HepG2 (cell line): ENCODE measurements around the gene APC2. TPM values are rescaled to one million over a fixed set of nuclear protein-coding genes. Genes with fewer than 3 reads are reported as not detected.

Experiments
- ELF1 ChIP-seq: sonication (generic); formaldehyde crosslinking; IDR thresholded peaks from 2 replicates; pipeline ENCODE4 v1.4.0; 2020; ENCODE audit warnings: missing genetic modification reagents
- ETV5 ChIP-seq: IDR thresholded peaks from 2 replicates; pipeline ENCODE4 v1.6.1; 2018; ENCODE audit warnings: missing biosample characterization, missing genetic modification reagents, inconsistent platforms, borderline replicate concordance
- GATAD2A ChIP-seq: IDR thresholded peaks from 2 replicates; pipeline ENCODE4 v1.6.1; 2016
- ISL2 ChIP-seq: sonication (generic); formaldehyde crosslinking; IDR thresholded peaks from 2 replicates; pipeline ENCODE4 v1.5.0; 2020; ENCODE audit warnings: missing genetic modification reagents
- MBD4 ChIP-seq: IDR thresholded peaks from 2 replicates; pipeline ENCODE4 v1.6.1; 2012; ENCODE audit warnings: low read length, inconsistent platforms, borderline replicate concordance
- MTA1 ChIP-seq: sonication (generic); formaldehyde crosslinking; IDR thresholded peaks from 2 replicates; pipeline ENCODE4 v1.4.0; 2020; ENCODE audit warnings: missing genetic modification reagents, mild to moderate bottlenecking, borderline replicate concordance
- MYC ChIP-seq: sonication (generic); formaldehyde crosslinking; IDR thresholded peaks from 2 replicates; pipeline ENCODE4 v1.9.0; 2021; ENCODE audit warnings: missing genetic modification reagents, borderline replicate concordance
- PBX3 ChIP-seq: sonication (generic); formaldehyde crosslinking; IDR thresholded peaks from 2 replicates; pipeline ENCODE4 v1.8.1; 2023; ENCODE audit warnings: missing genetic modification reagents, inconsistent platforms, borderline replicate concordance
- PCBP1 ChIP-seq: fragments of 200-400 bp; formaldehyde crosslinking; IDR thresholded peaks from 2 replicates; pipeline ENCODE4 v1.6.1; 2017; ENCODE audit warnings: mild to moderate bottlenecking, low read depth, low read length, borderline replicate concordance
- RBFOX2 ChIP-seq: fragments of 200-400 bp; formaldehyde crosslinking; IDR thresholded peaks from 2 replicates; pipeline ENCODE4 v1.6.1; 2017; ENCODE audit warnings: low read depth, mild to moderate bottlenecking, low read length
- SCMH1 ChIP-seq: sonication (generic); formaldehyde crosslinking; IDR thresholded peaks from 2 replicates; pipeline ENCODE4 v1.9.0; 2021; ENCODE audit warnings: missing genetic modification reagents, mild to moderate bottlenecking, borderline replicate concordance
- TAF15 ChIP-seq: fragments of 200-400 bp; formaldehyde crosslinking; IDR thresholded peaks from one replicate; pipeline ENCODE4 v1.6.1; 2018; ENCODE audit warnings: mild to moderate bottlenecking, low read depth, low read length; ENCODE audit not compliant: poor library complexity, severe bottlenecking
- ZBTB8A ChIP-seq: sonication (generic); formaldehyde crosslinking; IDR thresholded peaks from 2 replicates; pipeline ENCODE4 v1.4.0; 2020; ENCODE audit warnings: mild to moderate bottlenecking, low read depth, missing genetic modification reagents, borderline replicate concordance
- ZFP82 ChIP-seq: sonication (generic); formaldehyde crosslinking; IDR thresholded peaks from 2 replicates; pipeline ENCODE4 v1.5.1; 2020; ENCODE audit warnings: mild to moderate bottlenecking, missing genetic modification reagents, borderline replicate concordance
- ZNF24 ChIP-seq: fragments of 450-650 bp; IDR thresholded peaks from 2 replicates; pipeline ENCODE4 v1.6.1; 2017; ENCODE audit warnings: antibody characterized with exemption, mild to moderate bottlenecking
- ZNF253 ChIP-seq: sonication (generic); formaldehyde crosslinking; IDR thresholded peaks from 2 replicates; pipeline ENCODE4 v1.8.0; 2022; ENCODE audit warnings: mild to moderate bottlenecking, missing genetic modification reagents, borderline replicate concordance
- ZNF263 ChIP-seq: sonication (generic); formaldehyde crosslinking; IDR thresholded peaks from 2 replicates; pipeline ENCODE4 v1.4.0; 2020; ENCODE audit warnings: missing genetic modification reagents
- ZNF383 ChIP-seq: sonication (generic); formaldehyde crosslinking; IDR thresholded peaks from 2 replicates; pipeline ENCODE4 v1.4.0; 2020; ENCODE audit warnings: missing genetic modification reagents, mild to moderate bottlenecking, borderline replicate concordance
- ZNF501 ChIP-seq: sonication (generic); formaldehyde crosslinking; IDR thresholded peaks from 2 replicates; pipeline ENCODE4 v1.5.1; 2020; ENCODE audit warnings: mild to moderate bottlenecking, moderate library complexity, missing genetic modification reagents
- ZNF564 ChIP-seq: sonication (generic); formaldehyde crosslinking; IDR thresholded peaks from 2 replicates; pipeline ENCODE4 v1.8.1; 2023; ENCODE audit warnings: mild to moderate bottlenecking, missing genetic modification reagents
- ZNF614 ChIP-seq: IDR thresholded peaks from 2 replicates; pipeline ENCODE4 v1.6.1; 2018; ENCODE audit warnings: missing biosample characterization, missing genetic modification reagents, inconsistent platforms, borderline replicate concordance
- ZNF670 ChIP-seq: sonication (generic); formaldehyde crosslinking; IDR thresholded peaks from 2 replicates; pipeline ENCODE4 v1.8.0; 2022; ENCODE audit warnings: mild to moderate bottlenecking, missing genetic modification reagents, borderline replicate concordance
- ZNF710 ChIP-seq: sonication (generic); formaldehyde crosslinking; IDR thresholded peaks from 2 replicates; pipeline ENCODE4 v1.5.0; 2020; ENCODE audit warnings: mild to moderate bottlenecking, missing genetic modification reagents, borderline replicate concordance
- ZNF850 ChIP-seq: sonication (generic); formaldehyde crosslinking; conservative IDR thresholded peaks from 2 replicates; pipeline ENCODE4 v1.9.0; 2021; ENCODE audit warnings: mild to moderate bottlenecking, missing genetic modification reagents
- ZSCAN21 ChIP-seq: sonication (generic); formaldehyde crosslinking; IDR thresholded peaks from 2 replicates; pipeline ENCODE4 v1.8.0; 2022; ENCODE audit warnings: mild to moderate bottlenecking, missing genetic modification reagents, moderate library complexity, borderline replicate concordance
- polyA plus RNA-seq, 8 experiments: library from polyadenylated mRNA; depleted of rRNA in 3 of 8; stranded (reverse) in 7 of 8; unstranded in 1 of 8; fragments of >200 nt; fragmentation: Illumina TruSeq in 4 of 8; extraction: Trizol in 4 of 8; gene quantifications; 2 replicates each; pipeline versions ENCODE4 v1.2.1 to v1.2.3, GENCODE V29; 2011 to 2016; ENCODE audit warnings: low read depth in 4 of 8, missing spikeins in 1 of 8, mixed read lengths in 1 of 8; ENCODE audit not compliant: insufficient read depth in 1 of 8
- total RNA-seq, 5 experiments: library from RNA; depleted of rRNA; stranded (reverse); fragments of >200 nt; fragmentation: Illumina TruSeq; extraction: Trizol; gene quantifications; 2 replicates each; pipeline ENCODE4 v1.2.3, GENCODE V29; 2016; ENCODE audit warnings: low read depth in 1 of 5
- TF ChIP-seq, protein P1 (sequence below): sonication (generic); formaldehyde crosslinking; IDR thresholded peaks from 2 replicates; pipeline ENCODE4 v1.5.1; 2020; ENCODE audit warnings: missing genetic modification reagents, mild to moderate bottlenecking, borderline replicate concordance

Gene APC2
- total and polyA plus RNA-seq, 2 of the 13 experiments (the other 11 are each of a cell fraction or from before 2014, with no cell fraction given) = 0.08 to 0.22 TPM

DNA sequence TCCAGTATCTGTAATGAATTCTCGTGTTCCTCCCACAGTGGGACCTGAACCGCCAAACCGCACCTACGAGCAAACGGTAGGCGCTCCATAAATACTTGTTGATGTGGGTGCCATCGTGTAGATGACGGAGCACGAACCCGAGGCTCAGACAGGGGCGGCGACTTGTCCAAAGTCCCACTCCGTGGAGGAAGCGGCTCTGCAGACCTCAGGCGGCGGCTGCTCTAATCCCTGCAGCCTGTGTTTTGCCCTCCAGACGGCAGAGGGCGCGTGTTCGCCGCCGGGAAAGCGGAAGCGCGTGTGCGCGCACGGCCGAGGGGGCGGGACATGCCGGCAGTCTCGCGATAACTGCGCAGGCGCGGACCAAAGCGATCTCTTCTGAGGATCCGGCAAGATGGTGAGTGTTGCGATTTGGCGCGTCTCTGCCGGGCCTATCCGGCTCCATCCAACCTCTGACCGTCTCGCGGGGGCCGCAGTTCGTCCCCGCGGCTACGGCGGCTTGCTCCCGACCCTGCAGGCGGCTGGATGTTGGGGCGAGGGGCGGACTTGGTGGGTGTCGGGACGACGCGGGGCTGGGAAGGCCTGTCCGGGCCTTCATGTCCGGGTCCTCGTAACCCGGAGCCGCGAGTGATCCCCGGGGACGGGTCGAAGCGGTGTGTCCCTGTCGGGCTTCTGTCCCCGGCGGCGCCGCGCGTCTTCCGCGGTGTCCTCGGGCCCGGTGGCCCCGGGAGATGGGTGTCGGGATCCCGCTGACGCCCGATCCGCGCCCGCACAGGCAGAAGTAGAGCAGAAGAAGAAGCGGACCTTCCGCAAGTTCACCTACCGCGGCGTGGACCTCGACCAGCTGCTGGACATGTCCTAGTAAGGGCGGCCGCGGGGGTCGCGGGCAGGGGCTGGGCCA, 11.6 kb upstream of the APC2 start, which contains the start of gene RPS15 (continued):
- TF ChIP-seq ZNF564 (peak; percentile 80; the same call in 1 of the 2 replicates), ZNF501 (CRISPR knock-in tag) (peak; percentile 96), ZNF24 (no peak), ELF1 (CRISPR knock-in tag) (peak; percentile 98), ETV5 (CRISPR knock-in tag) (peak; percentile 95), GATAD2A (peak; percentile 75), PCBP1 (peak; percentile 43; the same call in 1 of the 2 replicates), ZBTB8A (no peak; the same call in 1 of the 2 replicates), MYC (CRISPR knock-in tag) (peak; percentile 98), PBX3 (CRISPR knock-in tag) (peak; percentile 70; the same call in 1 of the 2 replicates), ZNF263 (peak; percentile 67), ZFP82 (CRISPR knock-in tag) (peak; percentile 77; the same call in 1 of the 2 replicates), ZNF614 (peak; percentile 93), ZNF383 (CRISPR knock-in tag) (0 out of 2 replicates have a peak, but pooled peaks have one; percentile 83), ZSCAN21 (CRISPR knock-in tag) (peak; percentile 93), ZNF710 (CRISPR knock-in tag) (peak; percentile 87; the same call in 1 of the 2 replicates), ZNF670 (CRISPR knock-in tag) (peak; percentile 96), ZNF850 (CRISPR knock-in tag) (peak; percentile 80; the same call in 1 of the 2 replicates), RBFOX2 (peak; percentile 99), MTA1 (CRISPR knock-in tag) (peak; percentile 81), SCMH1 (CRISPR knock-in tag) (no peak), TAF15 (peak; percentile 70), ZNF253 (CRISPR knock-in tag) (peak; percentile 64; the same call in 1 of the 2 replicates), MBD4 (no peak), ISL2 (CRISPR knock-in tag) (peak; percentile 89; the same call in 1 of the 2 replicates)
- TF ChIP-seq, protein P1, sequence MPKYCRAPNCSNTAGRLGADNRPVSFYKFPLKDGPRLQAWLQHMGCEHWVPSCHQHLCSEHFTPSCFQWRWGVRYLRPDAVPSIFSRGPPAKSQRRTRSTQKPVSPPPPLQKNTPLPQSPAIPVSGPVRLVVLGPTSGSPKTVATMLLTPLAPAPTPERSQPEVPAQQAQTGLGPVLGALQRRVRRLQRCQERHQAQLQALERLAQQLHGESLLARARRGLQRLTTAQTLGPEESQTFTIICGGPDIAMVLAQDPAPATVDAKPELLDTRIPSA (CRISPR knock-in tag) = peak; percentile 78; the same call in 1 of the 2 replicates
